Neural cell (in vitro differentiated cells): ENCODE results near the gene TRNAU1AP.

Source experiments
- EP300 ChIP-seq: fragments of 450-650 bp; conservative IDR thresholded peaks from 2 replicates; pipeline ENCODE4 v1.6.1; 2014; ENCODE audit warnings: antibody characterized with exemption, mild to moderate bottlenecking, moderate library complexity; ENCODE audit not compliant: poor library complexity, severe bottlenecking
- EZH2 ChIP-seq: fragments of 200-600, 300-800 bp; shearing (Covaris generic), sonication (generic); IDR thresholded peaks from 2 replicates; pipeline ENCODE4 v1.6.1; 2014; ENCODE audit warnings: antibody characterized with exemption, low read length, borderline replicate concordance, mild to moderate bottlenecking; ENCODE audit not compliant: insufficient read depth, poor library complexity, severe bottlenecking
- MXI1 ChIP-seq: fragments of 450-650 bp; conservative IDR thresholded peaks from 2 replicates; pipeline ENCODE4 v1.6.1; 2014; ENCODE audit warnings: antibody characterized with exemption, mild to moderate bottlenecking; ENCODE audit not compliant: poor library complexity, severe bottlenecking
- POLR2AphosphoS5 ChIP-seq: IDR thresholded peaks from 2 replicates; pipeline ENCODE4 v1.6.1; 2012
- RAD21 ChIP-seq: fragments of 450-650 bp; conservative IDR thresholded peaks from 2 replicates; pipeline ENCODE4 v1.6.1; 2014; ENCODE audit warnings: antibody characterized with exemption, mild to moderate bottlenecking, moderate library complexity
- TF ChIP-seq, protein P1 (sequence below): fragments of 450-650 bp; IDR thresholded peaks from 2 replicates; pipeline ENCODE4 v1.5.1; 2014; ENCODE audit warnings: antibody characterized with exemption, mild to moderate bottlenecking, moderate library complexity; ENCODE audit not compliant: poor library complexity, severe bottlenecking

DNA sequence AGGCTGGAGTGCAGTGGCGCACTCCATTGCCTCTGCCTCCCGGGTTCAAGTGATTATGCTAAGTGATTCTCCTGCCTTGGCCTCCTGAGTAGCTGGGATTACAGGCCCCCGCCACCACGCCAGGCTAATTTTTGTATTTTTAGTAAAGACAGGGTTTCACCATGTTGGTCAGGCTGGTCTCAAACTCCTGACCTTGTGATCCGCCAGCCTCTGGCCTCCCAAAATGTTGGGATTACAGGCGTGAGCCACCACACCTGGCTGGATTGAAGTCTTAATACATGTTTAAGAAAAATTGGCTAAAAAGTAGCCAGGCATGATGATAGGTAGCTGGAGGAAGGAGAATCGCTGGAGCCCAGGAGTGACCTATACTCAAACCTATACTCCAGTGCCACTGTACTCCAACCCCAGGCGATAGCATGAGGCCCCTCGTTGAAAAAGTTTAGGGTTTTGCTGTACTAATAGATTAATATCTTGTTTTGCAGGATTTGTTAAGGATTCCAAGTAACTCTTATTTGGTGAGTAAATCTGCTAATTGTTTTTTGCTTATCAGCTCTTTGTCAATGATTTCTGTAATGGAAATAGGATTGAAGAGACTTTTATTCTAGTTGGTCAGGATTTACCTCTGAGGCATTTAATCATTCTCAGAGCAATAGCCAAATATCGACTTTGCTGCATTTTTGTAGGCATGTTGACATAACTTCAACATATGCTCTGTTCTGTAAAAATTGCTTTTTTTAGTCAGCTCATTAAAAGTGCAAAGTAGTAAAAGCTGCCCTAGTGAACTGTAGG, 45.0 kb upstream of the TRNAU1AP start:
- TF ChIP-seq, protein P1, sequence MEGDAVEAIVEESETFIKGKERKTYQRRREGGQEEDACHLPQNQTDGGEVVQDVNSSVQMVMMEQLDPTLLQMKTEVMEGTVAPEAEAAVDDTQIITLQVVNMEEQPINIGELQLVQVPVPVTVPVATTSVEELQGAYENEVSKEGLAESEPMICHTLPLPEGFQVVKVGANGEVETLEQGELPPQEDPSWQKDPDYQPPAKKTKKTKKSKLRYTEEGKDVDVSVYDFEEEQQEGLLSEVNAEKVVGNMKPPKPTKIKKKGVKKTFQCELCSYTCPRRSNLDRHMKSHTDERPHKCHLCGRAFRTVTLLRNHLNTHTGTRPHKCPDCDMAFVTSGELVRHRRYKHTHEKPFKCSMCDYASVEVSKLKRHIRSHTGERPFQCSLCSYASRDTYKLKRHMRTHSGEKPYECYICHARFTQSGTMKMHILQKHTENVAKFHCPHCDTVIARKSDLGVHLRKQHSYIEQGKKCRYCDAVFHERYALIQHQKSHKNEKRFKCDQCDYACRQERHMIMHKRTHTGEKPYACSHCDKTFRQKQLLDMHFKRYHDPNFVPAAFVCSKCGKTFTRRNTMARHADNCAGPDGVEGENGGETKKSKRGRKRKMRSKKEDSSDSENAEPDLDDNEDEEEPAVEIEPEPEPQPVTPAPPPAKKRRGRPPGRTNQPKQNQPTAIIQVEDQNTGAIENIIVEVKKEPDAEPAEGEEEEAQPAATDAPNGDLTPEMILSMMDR: no peak
- no peak for TF ChIP-seq EZH2
- no peak for TF ChIP-seq RAD21
- no peak for TF ChIP-seq POLR2AphosphoS5
- TF ChIP-seq EP300: no peak
- no peak for TF ChIP-seq MXI1
